Fibroblast of pulmonary artery (primary cell): ENCODE data around the gene CCDC178.
A peak's percentile ranks its signal among the peaks of the same experiment; 100 is the strongest.

ENCODE experiments used
- DNase-seq: peaks from one replicate; pipeline ENCODE4 v3.0.0-alpha.2; 2010; ENCODE audit warnings: low read depth
- H3K4me3 ChIP-seq: replicated peaks from 2 replicates; pipeline ENCODE4 v1.5.1; 2011; ENCODE audit warnings: low read depth, mild to moderate bottlenecking, control low read depth, low read length, moderate library complexity
- TF ChIP-seq, protein P1 (sequence below): IDR thresholded peaks from 2 replicates; pipeline ENCODE4 v1.5.1; 2011; ENCODE audit warnings: mild to moderate bottlenecking, control low read depth, low read length, inconsistent platforms; ENCODE audit errors: missing control alignments

CCDC178 gene

DNA sequence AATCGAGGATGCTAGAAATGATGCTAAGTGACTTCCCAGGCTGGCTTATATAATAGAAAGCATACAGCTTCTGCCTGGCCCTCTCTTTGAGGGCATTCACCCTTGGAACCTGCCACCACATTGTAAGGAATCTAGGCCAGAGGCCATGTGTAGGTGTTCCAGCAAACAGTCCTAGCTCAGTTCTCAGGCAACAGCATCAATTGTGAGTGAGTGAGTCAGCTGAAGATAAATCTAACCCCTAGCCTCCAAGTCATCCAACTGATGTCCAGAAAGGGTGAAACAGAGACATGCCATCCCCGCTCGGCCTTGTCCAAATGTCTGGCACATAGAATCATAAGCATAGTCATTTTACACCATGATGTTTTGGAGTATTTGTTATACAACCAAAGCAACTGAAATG, 343.4 kb downstream of the CCDC178 start:
- no peak overlapping the region for H3K4me3 ChIP-seq
- TF ChIP-seq, protein P1, sequence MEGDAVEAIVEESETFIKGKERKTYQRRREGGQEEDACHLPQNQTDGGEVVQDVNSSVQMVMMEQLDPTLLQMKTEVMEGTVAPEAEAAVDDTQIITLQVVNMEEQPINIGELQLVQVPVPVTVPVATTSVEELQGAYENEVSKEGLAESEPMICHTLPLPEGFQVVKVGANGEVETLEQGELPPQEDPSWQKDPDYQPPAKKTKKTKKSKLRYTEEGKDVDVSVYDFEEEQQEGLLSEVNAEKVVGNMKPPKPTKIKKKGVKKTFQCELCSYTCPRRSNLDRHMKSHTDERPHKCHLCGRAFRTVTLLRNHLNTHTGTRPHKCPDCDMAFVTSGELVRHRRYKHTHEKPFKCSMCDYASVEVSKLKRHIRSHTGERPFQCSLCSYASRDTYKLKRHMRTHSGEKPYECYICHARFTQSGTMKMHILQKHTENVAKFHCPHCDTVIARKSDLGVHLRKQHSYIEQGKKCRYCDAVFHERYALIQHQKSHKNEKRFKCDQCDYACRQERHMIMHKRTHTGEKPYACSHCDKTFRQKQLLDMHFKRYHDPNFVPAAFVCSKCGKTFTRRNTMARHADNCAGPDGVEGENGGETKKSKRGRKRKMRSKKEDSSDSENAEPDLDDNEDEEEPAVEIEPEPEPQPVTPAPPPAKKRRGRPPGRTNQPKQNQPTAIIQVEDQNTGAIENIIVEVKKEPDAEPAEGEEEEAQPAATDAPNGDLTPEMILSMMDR: no peak
- no peak for DNase-seq

DNA sequence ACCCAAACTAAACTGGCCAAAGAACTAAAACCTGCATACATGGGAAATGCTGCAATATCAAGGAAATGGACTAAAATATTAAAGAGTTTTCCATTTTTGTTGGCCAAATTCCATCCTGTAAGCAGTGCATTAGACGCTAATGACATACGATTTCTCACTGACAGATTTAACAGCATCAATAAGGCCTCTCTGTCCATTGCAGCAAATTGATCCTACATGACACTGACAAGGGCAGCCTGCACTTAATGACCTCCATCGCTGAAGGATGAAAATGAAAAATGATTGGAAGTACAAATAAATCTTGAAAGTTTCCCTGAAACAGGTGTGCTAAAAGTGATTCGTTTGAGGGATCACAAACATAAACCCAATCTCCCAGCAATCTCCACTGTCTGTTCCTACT, 350.1 kb downstream of the CCDC178 start:
- DNase-seq: no peak
- TF ChIP-seq, protein P1: no peak
- H3K4me3 ChIP-seq: no peak overlapping the region

DNA sequence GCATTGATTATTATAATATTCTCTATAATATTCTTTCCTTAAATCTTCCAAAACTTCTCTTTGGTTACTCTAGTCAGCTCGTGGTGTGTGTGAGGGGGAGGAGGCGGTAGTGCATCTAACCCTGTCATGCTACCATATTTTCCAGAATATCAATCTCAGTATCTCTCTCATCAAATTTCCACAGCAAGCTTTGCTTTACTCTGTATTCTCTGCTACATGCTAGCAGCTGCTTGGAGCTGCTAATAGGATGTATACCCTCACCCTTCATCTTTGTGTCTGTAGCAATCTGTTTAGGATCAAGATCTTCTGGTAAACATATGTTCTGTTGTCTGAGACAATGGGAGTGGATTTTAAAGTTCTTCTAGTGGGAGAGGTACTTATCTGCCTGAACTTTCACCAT, 363.9 kb downstream of the CCDC178 start:
- no peak overlapping the region for H3K4me3 ChIP-seq
- no peak for DNase-seq
- TF ChIP-seq, protein P1: no peak

DNA sequence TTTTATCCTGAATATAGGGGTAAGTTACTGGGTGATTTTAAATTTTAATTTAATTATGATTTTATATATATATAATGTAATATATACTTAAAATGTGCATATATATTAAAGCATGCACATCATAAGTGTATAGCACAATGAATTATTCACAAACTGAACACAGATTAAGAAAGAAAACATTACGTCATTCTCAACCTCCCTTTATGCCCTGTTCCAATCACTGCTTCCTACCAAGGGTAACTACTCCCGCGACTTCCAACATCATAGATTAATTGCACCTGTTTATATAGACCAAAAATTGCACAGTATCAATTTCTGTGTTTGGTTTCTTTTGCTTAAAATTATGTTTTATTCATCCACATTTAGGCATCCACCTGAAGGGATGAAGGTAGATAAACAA, 366.4 kb downstream of the CCDC178 start:
- no peak for DNase-seq
- no peak overlapping the region for H3K4me3 ChIP-seq
- TF ChIP-seq, protein P1: no peak

DNA sequence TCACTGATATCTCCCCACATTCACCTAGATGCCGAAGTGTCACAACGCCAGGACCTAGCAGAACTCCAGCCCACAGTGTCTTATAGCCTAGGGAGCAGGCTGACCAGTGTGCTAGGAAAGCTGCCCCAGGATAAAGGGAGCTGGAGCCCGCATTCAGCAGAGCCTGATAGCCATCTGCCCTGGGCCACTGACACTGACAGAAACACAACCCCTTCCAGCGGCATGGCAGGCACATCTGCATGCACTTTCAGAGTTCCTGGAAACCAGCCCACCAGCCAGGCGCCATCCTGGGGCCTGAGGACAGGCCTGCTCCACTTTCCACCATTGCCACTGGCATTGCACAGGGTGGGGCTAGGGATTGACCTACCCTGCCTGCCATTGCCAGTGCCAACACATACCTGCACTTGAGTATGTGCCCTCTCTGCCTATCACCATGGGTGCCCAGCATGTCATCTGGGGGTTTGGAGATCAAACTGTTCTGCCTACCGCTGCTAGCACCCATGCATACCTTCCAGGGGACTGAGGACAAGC, 377.6 kb downstream of the CCDC178 start:
- TF ChIP-seq, protein P1: no peak
- DNase-seq: no peak
- H3K4me3 ChIP-seq: no peak overlapping the region

- no peak for DNase-seq
- TF ChIP-seq, protein P1: no peak
- H3K4me3 ChIP-seq: no peak overlapping the region
These were observed 387.6 kb downstream of the CCDC178 start for GRCh38 chr18:33052886-33053285.

DNA sequence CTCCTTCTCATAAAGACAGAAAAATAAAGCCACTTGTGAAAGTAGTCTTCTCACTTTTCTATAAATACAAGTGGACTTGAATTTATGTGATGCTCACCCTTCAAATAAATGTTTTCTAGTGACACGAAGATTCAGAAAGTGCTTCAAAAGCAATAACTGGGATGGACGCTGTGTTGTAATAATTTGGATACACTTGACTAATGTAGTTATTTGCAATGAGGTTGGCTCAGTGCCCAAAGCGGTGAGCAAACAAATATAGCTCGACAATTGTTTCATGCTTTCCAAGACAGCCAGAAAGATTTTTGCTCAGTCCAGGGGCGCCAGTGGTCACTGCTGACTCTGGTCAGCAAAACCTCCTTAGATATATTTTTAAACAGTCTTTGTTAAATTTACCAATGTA, 389.1 kb downstream of the CCDC178 start:
- TF ChIP-seq, protein P1: no peak
- H3K4me3 ChIP-seq: no peak overlapping the region
- peak; percentile 17 for DNase-seq
